ENCODE data around the gene RAB28.

- TF ChIP-seq CTCF (IDR thresholded peaks at IDR 0.05; ENCODE audit: low read depth, low read length) (no peak), EZH2phosphoT487 (IDR thresholded peaks at IDR 0.05; ENCODE audit: low read depth) (no peak)
Observed at GRCh38 chr4:13511101-13511500, 27.0 kb upstream of the RAB28 start.
